Transverse colon (tissue), 4 donors: ENCODE measurements around the gene MAGI1.

Experiments
- EP300 ChIP-seq: sonication (generic); formaldehyde crosslinking; IDR thresholded peaks from one replicate; pipeline ENCODE4 v1.6.1; 2017; ENCODE audit warnings: antibody characterized with exemption, low read depth
- POLR2A ChIP-seq: fragments of 450-650 bp; IDR thresholded peaks from one replicate; pipeline ENCODE4 v1.6.1; 2016; ENCODE audit warnings: antibody characterized with exemption, mild to moderate bottlenecking, moderate library complexity
- POLR2AphosphoS5 ChIP-seq, 3 donors: sonication (generic); formaldehyde crosslinking; IDR thresholded peaks; one replicate each; pipeline ENCODE4 v1.6.1; 2016; ENCODE audit warnings: antibody characterized with exemption in 3 of 3
- TF ChIP-seq, protein P1 (sequence below), 5 experiments: fragments of 200-600 bp in 3 of 5; fragments of 450-650 bp in 2 of 5; sonication (generic) in 3 of 5; IDR thresholded peaks; 1 replicate in 2 of 5; 2 replicates in 3 of 5; pipeline ENCODE4 v1.5.1; 2016 to 2017; ENCODE audit warnings: antibody characterized with exemption in 5 of 5, inconsistent platforms in 3 of 5, mild to moderate bottlenecking in 2 of 5, moderate library complexity in 1 of 5

DNA sequence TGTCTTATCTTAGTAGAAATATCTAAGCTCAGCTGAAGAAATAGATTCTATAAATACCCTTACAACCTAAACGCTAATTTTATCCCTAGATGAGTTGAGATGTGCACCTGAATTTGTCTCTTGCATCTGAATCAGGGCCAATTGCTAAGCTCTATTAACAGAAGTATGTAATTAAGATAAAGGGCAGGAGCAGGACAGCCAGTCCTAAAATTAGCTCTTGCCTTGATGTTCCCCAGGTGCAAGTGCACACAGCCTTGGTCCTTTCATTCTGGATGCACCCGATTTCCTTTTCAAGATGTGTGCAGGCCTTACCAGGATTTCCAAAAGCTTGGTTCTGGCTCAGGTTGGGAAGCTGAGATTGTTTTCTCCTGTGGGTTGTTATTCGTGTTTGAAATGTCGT, 52.4 kb downstream of the MAGI1 start:
- TF ChIP-seq, protein P1, sequence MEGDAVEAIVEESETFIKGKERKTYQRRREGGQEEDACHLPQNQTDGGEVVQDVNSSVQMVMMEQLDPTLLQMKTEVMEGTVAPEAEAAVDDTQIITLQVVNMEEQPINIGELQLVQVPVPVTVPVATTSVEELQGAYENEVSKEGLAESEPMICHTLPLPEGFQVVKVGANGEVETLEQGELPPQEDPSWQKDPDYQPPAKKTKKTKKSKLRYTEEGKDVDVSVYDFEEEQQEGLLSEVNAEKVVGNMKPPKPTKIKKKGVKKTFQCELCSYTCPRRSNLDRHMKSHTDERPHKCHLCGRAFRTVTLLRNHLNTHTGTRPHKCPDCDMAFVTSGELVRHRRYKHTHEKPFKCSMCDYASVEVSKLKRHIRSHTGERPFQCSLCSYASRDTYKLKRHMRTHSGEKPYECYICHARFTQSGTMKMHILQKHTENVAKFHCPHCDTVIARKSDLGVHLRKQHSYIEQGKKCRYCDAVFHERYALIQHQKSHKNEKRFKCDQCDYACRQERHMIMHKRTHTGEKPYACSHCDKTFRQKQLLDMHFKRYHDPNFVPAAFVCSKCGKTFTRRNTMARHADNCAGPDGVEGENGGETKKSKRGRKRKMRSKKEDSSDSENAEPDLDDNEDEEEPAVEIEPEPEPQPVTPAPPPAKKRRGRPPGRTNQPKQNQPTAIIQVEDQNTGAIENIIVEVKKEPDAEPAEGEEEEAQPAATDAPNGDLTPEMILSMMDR (IDR thresholded peaks at IDR 0.05), result no peak
- no peak for TF ChIP-seq EP300
- TF ChIP-seq POLR2A, result no peak
- no peak for TF ChIP-seq POLR2AphosphoS5 (IDR thresholded peaks at IDR 0.05)
